RKO (cell line): ENCODE data around the gene RTTN.

ENCODE experiments used
- DNase-seq: peaks from one replicate; pipeline ENCODE4 v3.0.0-alpha.2; 2016; ENCODE audit warnings: low spot score

RTTN gene

DNA sequence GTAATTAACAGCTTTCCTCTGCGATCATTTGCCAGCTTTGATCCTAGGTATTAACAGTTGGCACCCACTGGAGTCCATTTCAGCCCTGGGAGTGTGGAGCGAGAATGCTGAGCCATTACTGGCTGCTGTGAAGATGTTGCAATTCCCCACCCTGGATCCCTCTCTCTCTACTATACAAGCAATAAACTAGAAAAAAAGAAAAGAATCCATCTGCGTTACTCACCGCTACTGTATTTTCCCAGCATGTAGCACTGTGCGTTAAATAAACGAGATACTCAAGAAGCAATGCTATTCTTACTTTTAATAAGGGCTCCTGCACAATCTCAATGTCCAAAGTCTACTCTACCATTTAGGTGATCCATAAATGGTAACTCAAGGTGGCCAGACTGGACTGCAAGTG, 8.5 kb downstream of the RTTN start:
- no peak for DNase-seq

GRCh38 chr18:70195852-70196434, 9.5 kb downstream of the RTTN start:
- DNase-seq: peak; percentile 66

DNA sequence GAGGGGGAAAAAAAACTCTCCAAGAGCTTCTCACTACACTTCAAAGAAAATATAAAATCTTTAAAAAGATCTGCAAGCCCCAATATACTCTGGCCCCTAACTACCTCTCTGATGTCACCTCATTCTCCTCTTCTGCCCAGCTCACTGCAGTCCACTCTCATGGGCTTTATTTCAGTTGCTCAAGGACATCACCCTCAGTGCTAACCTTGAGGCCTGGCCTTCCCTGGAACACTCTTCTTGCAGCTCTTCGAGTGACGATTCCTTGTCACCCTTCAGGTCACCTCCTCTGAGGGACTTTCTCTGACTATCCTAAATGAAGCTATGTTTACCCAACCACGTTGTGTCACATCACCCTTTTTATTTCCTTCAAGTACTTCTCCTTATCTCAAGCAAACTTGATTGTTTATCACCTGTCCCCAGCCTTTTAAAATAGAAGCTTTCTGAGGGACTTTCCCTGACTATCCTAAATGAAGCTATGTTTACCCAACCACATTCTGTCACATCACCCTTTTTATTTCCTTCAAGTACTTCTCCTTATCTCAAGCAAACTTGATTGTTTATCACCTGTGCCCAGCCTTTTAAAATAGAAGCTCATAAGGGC, 10.4 kb downstream of the RTTN start:
- DNase-seq: no peak

GRCh38 chr18:70194227-70194890, 11.1 kb downstream of the RTTN start:
- DNase-seq: no peak

- DNase-seq: no peak
Observed at GRCh38 chr18:70190529-70190928, 15.0 kb downstream of the RTTN start.

DNA sequence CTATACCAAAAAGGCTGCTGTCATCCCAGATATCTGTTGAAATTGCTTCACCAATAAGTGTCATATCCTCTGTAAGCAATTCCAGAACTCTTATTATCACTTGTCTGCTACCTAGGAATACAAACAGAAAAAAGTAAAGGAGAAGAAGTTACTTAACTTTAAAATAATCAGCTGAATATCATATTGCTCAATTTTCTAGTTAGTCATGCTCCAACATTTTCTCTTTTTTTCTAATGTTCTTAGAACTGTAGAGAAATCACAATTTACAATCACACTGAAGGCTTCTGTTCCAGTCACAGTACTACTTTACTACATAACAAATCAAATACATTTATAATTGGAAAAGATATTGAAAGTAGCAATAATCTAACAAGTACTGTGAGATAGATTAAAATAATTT, 17.4 kb downstream of the RTTN start:
- no peak for DNase-seq

DNA sequence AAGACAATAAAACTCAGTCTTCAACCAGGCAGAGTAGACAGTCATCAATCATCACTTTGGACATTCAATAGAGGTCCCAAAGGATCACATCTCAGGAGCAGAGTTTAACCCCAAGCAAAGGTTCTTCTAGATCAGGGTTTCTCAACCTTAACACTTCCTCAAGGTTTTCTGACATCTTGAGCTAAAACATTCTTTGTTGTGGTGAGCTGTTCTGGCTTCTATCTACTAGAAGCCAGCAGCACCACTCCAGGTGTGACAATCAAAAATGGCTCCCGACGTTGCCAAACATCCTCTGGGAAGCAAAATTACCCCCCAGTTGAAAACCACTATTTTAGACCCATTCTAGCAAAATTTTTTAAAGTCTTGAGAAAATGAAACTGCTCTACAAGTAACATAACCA, 22.0 kb downstream of the RTTN start:
- DNase-seq: no peak

DNA sequence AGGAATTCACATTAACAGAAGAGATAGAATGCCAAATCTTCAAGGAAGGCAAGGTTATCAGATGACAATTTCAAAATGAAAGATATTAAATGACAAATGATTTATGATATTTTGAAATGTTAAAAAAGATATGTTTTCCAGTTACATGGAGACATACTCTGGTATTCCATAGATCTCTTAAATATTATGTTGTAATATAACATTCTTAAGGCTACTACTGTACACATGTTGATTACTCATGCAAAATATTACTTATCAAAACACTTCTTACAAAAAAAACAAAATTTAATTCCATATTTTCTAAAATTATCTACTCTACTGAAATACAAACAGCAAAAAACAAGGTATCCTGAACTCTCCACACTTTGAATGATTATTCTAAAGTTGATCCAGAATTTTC, 22.9 kb downstream of the RTTN start:
- no peak for DNase-seq

- no peak for DNase-seq
Observed at GRCh38 chr18:70181725-70182124, 23.8 kb downstream of the RTTN start.

GRCh38 chr18:70181015-70181414, 24.5 kb downstream of the RTTN start:
- peak; percentile 69 for DNase-seq

GRCh38 chr18:70176537-70176936, 28.9 kb downstream of the RTTN start:
- DNase-seq: no peak

DNA sequence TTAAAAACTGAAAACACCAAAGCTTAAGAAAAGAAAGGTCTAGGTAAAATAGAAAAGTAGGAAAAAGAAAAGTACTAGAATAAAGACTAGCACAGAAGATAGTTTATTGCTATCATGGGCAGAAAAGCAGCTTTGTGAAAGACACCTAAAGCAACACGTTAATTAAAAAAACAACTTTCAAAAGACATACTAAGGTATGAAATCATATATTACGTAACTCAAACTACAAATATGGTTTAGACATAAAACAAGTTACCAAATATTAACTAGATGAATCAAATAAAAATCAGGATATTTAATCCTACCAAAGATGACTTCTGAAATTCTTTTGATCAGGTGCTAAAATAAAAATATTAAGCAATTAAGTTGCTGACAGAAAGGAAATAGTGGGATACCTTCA, 30.3 kb downstream of the RTTN start:
- DNase-seq: no peak

- peak; percentile 49 for DNase-seq
Observed at GRCh38 chr18:70172225-70172624, 33.3 kb downstream of the RTTN start.

DNA sequence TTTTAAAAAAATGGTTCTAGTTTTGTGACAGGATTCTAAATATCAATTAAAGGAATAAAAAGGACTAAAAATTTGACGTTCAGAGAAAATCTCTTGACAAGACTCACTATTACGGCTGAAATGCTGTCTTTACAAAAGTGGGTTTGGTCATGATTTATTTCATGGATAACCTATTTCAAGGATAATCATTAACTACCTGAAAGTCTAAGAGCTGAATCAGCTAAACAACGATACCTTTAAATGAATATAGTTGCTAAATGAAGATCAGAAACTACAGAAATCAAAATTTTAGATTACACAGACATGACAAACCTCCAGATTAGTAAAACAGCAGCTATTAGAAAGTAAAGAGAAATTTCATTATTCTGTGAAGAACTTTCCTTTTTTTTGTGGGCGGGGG, 35.7 kb downstream of the RTTN start:
- no peak for DNase-seq

DNA sequence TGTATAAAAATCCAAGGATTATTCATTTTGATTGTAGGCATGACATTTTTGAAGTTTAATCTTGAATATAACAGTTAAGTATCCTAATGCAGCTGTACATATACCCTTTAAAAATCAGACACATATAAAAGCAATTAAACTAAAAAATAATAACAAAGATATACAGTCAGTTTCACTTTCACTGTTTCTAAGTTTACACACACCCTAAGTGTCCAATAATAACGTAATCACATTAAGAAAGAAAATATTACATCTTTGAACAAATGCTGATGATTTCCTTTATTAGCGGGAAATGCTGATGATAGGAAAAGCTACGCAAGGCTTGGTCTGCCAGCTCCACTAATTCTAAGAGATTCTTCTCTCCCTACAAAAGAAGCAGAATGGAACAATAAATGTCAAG, 38.8 kb downstream of the RTTN start:
- no peak for DNase-seq

GRCh38 chr18:70165936-70166335, 39.6 kb downstream of the RTTN start:
- no peak for DNase-seq

GRCh38 chr18:70160073-70160678, 45.3 kb downstream of the RTTN start:
- no peak for DNase-seq

DNA sequence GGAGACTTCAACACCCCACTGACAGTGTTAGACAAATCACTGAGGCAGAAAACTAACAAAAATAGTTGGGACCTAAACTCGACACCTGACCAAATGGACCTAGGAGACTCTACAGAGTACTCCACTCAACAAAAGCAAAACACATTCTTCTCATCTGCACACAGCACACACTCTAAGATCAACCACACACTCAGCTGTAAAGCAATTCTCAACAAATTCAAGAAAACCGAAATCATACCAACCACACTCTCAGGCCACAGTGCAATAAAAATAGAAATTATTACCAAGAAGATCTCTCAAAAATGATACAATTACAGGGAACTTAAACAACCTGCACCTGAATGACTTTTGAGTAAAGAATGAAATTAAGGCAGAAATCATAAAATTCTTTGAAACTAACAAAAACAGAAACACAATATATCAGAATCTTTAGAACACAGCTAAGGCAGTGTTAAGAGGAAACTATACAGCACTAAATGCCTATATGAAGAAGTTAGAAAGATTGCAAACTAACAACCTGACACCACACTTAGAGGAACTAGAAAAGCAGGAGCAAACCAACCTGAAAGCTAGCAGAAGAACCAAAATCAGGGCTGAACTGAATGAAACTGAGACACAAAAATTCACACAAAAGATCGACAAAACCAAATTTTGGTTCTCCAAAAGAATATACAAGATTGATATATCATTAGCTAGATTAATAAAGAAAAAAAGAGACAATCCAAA, 46.3 kb downstream of the RTTN start:
- no peak for DNase-seq

GRCh38 chr18:70156886-70157285, 48.6 kb downstream of the RTTN start:
- DNase-seq: no peak

GRCh38 chr18:70154591-70155194, 50.8 kb downstream of the RTTN start:
- no peak for DNase-seq

GRCh38 chr18:70151614-70152013, 53.9 kb downstream of the RTTN start:
- DNase-seq: no peak

- DNase-seq: no peak
Observed at GRCh38 chr18:70149616-70150301, 55.7 kb downstream of the RTTN start.
